Right cardiac atrium (tissue), 5 donors: ENCODE measurements around the gene ACSM3. TPM values are rescaled to one million over a fixed set of nuclear protein-coding genes. Genes with fewer than 3 reads are reported as not detected.
A peak's percentile ranks its signal among the peaks of the same experiment; 100 is the strongest.
"Not testable (repeated sequence)": the region's sequence is repeated elsewhere in the genome, so short reads cannot be mapped to it uniquely, and the experiment has no call there.

Experiments used
- ATAC-seq, 2 donors: fragments of 200-7000 bp; cut with Tn5 transposase; one replicate each; pipeline versions ENCODE4 v1.8.0 to v1.9.1; 2020; ENCODE audit warnings: moderate library complexity in 2 of 2, mild to moderate bottlenecking in 1 of 2
- DNase-seq, 3 donors: peaks; one replicate each; pipeline ENCODE4 v3.0.0-alpha.2; 2020
- H3K27ac ChIP-seq: one replicate; pipeline ENCODE4 v1.5.1; 2013; ENCODE audit warnings: mild to moderate bottlenecking, low read length, control low read depth, moderate library complexity
- H3K27me3 ChIP-seq: one replicate; pipeline ENCODE4 v1.6.1; 2013; ENCODE audit not compliant: control insufficient read depth, insufficient read depth
- H3K4me1 ChIP-seq: one replicate; pipeline ENCODE4 v1.6.1; 2013; ENCODE audit warnings: low read length; ENCODE audit not compliant: control insufficient read depth, insufficient read depth
- H3K4me3 ChIP-seq: one replicate; pipeline ENCODE4 v1.5.1; 2013; ENCODE audit warnings: low read length, control low read depth
- H3K9me3 ChIP-seq: one replicate; pipeline ENCODE4 v1.6.1; 2013; ENCODE audit warnings: low read length; ENCODE audit not compliant: control insufficient read depth
- WGBS: extraction: QIAGEN DNeasy Blood & Tissue Kit; methylation state at CpG from one replicate; pipeline ENCODE4 v1.1.7; 2013; 5-methylcytosine and 5-hydroxymethylcytosine counted together
- intact Hi-C, 4 donors: fragments of 100-400 bp; cut with DNase I; formaldehyde crosslinking; loops; one replicate each; pipeline versions ENCODE4 v1.11.0 to v1.14.0; 2022 to 2023
- polyA plus RNA-seq: library from polyadenylated mRNA; stranded (reverse); fragments of 200-250 nt; gene quantifications from one replicate; pipeline ENCODE4 v1.2.3, GENCODE V29; 2013
- total RNA-seq, 4 donors: library from RNA; stranded (reverse); fragmentation: NEBNext Ultra II Directional; extraction: Animal tissue kit (Norgen Biotek cat#: 25700); gene quantifications; one replicate each; pipeline ENCODE4 v1.2.1, GENCODE V29; 2021
- donor health status: healthy with polysubstance abuse.
- donor health status: DM: no; HTN: yes; CAD: no.
- donor health status: DM: no; HTN: no; CAD: no.
- donor health status: DM: no; HTN: yes; CAD: no; lungs with severe emphysema.
- donor health status: DM: yes; HTN: yes; CAD: no.

ACSM3 gene
- total and polyA plus RNA-seq, 5 donors: 8.1 to 21.4 (median 16.2) TPM

DNA sequence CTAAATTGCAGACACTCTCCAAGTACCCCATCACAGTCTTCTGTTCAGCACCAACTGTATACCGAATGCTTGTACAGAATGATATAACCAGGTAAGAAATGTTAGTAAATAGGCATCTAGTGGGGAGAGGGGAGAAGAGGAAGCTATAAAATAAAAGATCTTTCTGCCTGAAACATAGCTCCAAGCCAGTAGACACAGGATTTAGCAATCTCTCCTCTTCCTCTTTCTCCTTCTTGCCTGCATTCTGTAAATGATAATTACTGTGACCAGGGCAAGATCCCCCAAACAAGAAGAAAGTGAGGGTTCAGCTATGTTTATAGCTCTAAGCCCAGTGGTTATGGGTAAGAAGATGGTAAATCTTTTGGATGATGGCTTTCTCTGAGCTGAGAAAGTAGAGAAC is 17.9 kb downstream of the ACSM3 start:
- intact Hi-C loops: no loop called here
- H3K27ac ChIP-seq: no peak overlapping the region
- no peak for ATAC-seq
- H3K4me3 ChIP-seq: no peak overlapping the region
- WGBS: 90% methylated on average over 1 of the region's 1 CpG
- H3K9me3 ChIP-seq: no peaks in the 10 kb centered on the region
- no peaks in the 10 kb centered on the region for H3K4me1 ChIP-seq
- no peak for DNase-seq
- no peaks in the 10 kb centered on the region for H3K27me3 ChIP-seq

DNA sequence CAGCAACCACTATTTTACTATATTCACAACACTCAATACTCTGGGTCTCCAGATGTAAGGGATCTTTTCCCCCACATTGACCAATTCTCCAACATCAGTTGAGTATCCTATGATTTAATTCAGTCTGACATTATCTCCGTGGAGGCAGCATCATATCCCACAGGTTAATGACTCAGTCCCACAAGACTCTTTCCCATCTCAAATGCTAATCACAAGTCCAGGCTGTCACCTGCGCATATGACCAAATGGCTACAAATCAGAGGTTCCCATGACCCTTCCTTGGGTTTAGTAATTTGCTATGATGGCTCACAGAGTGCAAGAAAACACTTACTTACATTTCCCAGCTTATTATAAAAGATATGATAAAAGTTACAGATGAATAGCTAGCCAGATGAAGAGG is 18.7 kb downstream of the ACSM3 start:
- no peaks in the 10 kb centered on the region for H3K4me1 ChIP-seq
- H3K9me3 ChIP-seq: no peaks in the 10 kb centered on the region
- intact Hi-C loops: no loop called here
- 90% methylated on average over 2 of the region's 2 CpGs for WGBS
- no peaks in the 10 kb centered on the region for H3K27me3 ChIP-seq
- no peak overlapping the region for H3K27ac ChIP-seq
- no peak overlapping the region for H3K4me3 ChIP-seq
- ATAC-seq (no peak), DNase-seq (no peak)

DNA sequence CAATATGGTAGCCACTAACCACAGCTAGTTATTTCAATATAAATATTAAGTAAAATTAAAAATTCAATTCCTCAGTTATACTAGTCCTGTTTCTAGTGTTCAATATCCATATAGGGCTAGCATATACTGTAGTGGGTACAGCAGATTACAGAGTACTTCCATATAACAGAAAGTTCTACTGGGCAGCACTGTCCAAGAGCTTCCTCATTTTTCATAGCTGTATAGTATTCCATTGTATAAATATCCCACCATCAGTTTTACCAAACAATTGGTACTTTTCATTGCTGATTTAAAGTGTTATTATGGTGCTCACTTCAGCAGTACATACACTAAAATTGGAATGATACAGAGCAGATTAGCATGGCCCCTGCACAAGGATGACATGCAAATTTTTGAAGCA is 20.4 kb downstream of the ACSM3 start:
- intact Hi-C loops: no loop called here
- H3K4me3 ChIP-seq: no peak overlapping the region

DNA sequence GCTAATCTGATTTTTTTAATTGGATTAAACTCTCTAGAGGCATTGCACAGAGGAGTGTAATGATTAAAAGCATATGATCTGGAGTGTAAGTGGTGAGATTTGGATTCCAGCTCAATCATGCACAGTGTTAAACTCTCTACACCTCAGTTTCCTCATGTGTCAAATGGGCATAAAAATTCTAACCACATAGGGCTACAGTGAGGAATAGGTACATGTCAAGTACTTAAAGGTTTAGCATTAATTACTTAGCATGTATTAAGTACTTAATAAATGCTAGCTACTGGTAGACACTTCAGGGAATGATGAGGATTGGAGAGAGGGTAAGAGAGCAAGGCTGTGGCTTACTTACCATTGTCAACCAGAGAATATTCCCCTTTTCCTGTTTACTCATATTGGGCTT is 25.3 kb downstream of the ACSM3 start:
- Histone ChIP-seq H3K27me3 (no peaks in the 10 kb centered on the region), H3K9me3 (no peaks in the 10 kb centered on the region), H3K27ac (no peak overlapping the region), H3K4me1 (no peaks in the 10 kb centered on the region), H3K4me3 (no peak overlapping the region)
- DNase-seq (no peak), ATAC-seq (no peak)
- intact Hi-C loops: no loop called here

More for the DNA sequence above, 20.4 kb downstream of the ACSM3 start:
- DNase-seq: no peak
- Histone ChIP-seq H3K9me3 (no peaks in the 10 kb centered on the region), H3K27ac (no peak overlapping the region), H3K4me1 (no peaks in the 10 kb centered on the region), H3K27me3 (no peaks in the 10 kb centered on the region)
- no peak for ATAC-seq

DNA sequence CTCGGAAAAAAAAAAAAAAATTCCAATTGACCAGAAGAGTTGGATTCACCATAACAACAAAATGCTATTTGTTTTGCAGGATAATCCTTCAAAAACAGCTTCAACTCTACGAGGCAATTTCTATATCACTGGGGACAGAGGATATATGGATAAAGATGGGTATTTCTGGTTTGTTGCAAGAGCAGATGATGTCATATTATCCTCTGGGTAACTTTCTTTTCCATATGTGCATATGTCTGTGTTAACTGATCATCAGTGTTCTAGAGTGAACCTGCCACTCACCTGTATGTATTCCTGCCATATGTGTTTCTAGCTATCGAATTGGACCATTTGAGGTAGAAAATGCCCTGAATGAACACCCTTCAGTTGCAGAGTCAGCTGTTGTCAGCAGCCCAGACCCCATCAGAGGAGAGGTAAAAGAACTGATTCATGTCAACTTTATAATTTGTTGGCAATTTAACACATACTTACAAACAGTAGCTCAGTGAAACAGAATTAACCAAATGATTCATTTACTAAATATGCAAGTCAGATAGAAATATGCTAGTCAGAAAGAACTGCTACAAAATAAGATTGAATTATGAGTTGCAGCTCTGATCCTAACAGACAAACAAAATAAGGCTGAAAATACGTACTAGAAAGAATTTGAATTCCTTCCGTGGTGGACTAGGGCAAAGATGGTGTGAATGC is 28.3 kb downstream of the ACSM3 start:
- WGBS: 86% methylated on average over 5 of the region's 5 CpGs
- Histone ChIP-seq H3K27ac (no peak overlapping the region), H3K4me3 (no peak overlapping the region), H3K27me3 (no peaks in the 10 kb centered on the region), H3K9me3 (no peaks in the 10 kb centered on the region), H3K4me1 (no peaks in the 10 kb centered on the region)
- intact Hi-C loops: no loop called here
- ATAC-seq (no peak), DNase-seq (no peak)

DNA sequence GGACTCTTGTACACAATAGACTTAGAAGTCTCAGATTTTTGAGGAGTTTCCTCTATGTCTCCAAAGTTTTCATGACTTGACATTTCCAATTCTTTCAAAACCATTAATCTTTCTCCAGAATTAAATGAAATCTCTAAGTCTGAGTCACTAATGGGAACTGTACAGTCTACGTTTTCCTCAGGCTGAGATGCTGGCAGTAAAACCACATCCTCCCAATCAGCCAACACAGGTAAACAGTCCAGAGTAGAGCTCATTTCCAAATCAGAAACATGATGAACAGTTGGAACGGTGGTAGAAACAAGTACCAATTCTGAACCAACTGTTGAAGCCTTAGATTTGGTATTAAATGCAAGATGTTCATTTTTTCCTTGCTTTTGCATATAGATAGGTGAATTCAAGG is 34.5 kb downstream of the ACSM3 start:
- WGBS: 76% methylated on average over 2 of the region's 2 CpGs
- Histone ChIP-seq H3K4me1 (no peaks in the 10 kb centered on the region), H3K9me3 (no peaks in the 10 kb centered on the region), H3K4me3 (no peak overlapping the region), H3K27me3 (no peaks in the 10 kb centered on the region), H3K27ac (no peak overlapping the region)
- intact Hi-C loops: no loop called here
- no peak for ATAC-seq
- DNase-seq: no peak

DNA sequence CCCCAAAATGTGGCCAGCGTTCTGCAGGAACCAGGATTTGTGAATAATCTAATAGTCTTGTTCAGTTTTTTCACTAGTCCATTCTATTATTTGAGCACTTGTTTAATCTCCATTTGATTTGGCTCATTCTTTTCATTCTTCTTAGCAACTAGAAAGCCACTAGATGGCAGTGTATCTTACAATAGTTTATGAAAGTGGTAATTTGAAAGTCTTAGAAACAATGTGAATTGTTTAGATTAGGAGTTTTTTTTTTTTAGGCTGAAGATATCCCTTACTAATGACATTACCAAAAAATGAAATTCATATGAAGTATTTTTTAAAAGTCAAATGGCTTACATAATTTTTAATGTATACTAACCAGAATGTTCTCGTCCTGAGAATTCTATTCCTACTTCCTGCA is 35.8 kb downstream of the ACSM3 start:
- H3K27ac ChIP-seq: no peak overlapping the region
- no peaks in the 10 kb centered on the region for H3K4me1 ChIP-seq
- no peaks in the 10 kb centered on the region for H3K9me3 ChIP-seq
- no peak overlapping the region for H3K4me3 ChIP-seq
- intact Hi-C loops: no loop called here
- DNase-seq: no peak
- WGBS: 60% methylated on average over 2 of the region's 2 CpGs
- ATAC-seq: no peak
- H3K27me3 ChIP-seq: no peaks in the 10 kb centered on the region

DNA sequence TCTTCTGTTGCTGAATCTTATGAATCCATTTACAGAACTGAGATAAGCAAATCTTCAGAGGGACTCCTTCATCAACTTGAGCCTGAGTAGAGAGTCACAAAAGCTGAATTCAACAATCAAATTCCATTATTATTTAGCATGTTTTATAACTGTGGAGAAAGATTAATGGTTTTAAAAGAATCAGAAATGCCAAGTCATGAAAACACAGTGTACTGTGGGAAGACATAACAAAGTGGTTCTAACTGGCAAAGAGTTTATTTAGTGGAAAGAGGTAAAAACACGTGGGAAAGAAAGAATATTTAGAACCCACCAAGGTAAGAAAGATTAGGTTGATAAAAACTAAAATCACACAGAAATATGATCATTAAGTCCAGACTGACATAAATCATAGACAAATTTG is 37.5 kb downstream of the ACSM3 start:
- Histone ChIP-seq H3K4me1 (no peaks in the 10 kb centered on the region), H3K27me3 (no peaks in the 10 kb centered on the region), H3K27ac (no peak overlapping the region), H3K9me3 (no peaks in the 10 kb centered on the region), H3K4me3 (no peak overlapping the region)
- intact Hi-C loops: loop anchor here in 1 of 4 donors (10.0 kb wide), 1 partner anchor 284 kb away; no protein-coding TSS in a partner anchor
- WGBS: 73% methylated on average over 1 of the region's 1 CpG
- ATAC-seq (no peak), DNase-seq (no peak)

DNA sequence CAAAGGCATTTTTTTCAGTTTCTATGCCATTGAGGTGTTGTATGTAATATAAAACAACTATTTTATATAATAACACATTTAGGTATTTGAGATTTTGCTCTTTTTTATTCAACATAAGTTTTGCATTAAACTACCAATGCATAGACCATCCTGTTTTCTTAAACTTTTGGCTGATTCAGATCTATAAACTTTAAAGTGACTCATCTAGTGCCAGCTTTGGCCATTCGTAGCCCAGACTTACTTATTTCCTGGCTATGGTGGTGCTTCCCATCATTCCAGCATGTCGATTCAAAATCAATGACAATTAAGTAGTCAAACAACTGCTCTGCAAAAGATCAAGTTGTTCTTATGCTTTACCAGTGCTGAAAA is 39.4 kb downstream of the ACSM3 start:
- no peak overlapping the region for H3K27ac ChIP-seq
- no peak for DNase-seq
- WGBS: 87% methylated on average over 2 of the region's 2 CpGs
- H3K4me1 ChIP-seq: no peaks in the 10 kb centered on the region
- intact Hi-C loops: loop anchor here in 1 of 4 donors (10.0 kb wide), 1 partner anchor 282 kb away; no protein-coding TSS in a partner anchor
- no peak overlapping the region for H3K4me3 ChIP-seq
- no peaks in the 10 kb centered on the region for H3K27me3 ChIP-seq
- no peak for ATAC-seq
- no peaks in the 10 kb centered on the region for H3K9me3 ChIP-seq

DNA sequence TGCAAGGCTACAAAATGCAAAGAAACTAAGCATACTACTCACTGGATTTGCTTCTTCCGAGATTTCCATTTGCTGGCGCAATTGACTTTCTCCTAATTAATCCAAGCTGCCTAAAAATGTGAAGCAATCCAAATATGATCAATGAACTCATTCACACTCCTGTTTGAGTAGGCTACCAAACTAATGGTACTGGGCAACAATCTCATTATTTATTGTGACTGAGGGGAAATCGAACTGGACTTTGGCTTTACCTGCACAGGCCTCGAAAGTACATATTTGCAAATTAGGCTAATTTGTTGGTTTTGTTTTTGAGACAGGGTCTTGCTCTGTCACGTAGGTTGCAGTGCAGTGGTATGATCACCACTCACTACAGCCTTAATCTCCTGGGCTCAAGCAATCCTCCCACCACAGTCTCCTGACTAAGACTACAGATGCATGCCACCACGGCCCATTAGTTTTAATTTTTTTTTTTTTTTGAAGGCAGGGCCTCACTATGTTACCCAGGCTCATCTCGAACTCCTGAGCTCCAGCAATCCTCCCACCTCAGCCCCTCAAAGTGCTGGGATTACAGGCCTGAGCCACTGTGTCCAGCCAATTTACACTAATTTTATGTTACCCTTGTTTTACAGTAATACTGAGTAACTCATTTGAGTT is 39.9 kb downstream of the ACSM3 start:
- intact Hi-C loops: loop anchor here in 1 of 4 donors (10.0 kb wide), 1 partner anchor 281 kb away; no protein-coding TSS in a partner anchor
- Histone ChIP-seq H3K4me3 (no peak overlapping the region), H3K27me3 (no peaks in the 10 kb centered on the region), H3K4me1 (no peaks in the 10 kb centered on the region), H3K27ac (no peak overlapping the region), H3K9me3 (no peaks in the 10 kb centered on the region)
- ATAC-seq: no peak
- 89% methylated on average over 7 of the region's 7 CpGs for WGBS
- DNase-seq: no peak

DNA sequence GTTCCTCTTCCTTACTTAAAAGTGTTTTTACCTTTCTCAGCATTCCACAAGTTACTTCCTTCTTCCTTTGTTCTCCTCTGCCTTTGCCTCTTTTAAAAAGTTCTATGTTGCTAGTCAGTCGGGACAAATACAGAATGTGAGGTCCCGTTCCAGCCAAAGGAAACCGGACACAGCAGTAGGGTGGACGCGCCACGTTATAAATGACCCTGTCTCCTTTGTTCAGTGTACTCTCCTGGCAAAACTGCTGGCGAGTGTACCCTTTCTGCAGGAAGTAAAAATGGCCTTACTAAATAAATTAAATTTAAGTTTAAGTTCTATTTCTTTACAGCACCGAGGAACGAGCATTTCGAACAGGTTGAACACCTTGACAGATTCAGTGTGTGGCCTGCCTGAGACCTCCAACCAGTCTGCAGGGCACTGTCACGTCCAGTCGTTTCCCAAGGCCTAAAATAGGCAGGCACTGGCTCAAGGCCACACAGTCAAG is 41.9 kb downstream of the ACSM3 start:
- H3K4me1 ChIP-seq, H3K27me3 ChIP-seq, DNase-seq, H3K9me3 ChIP-seq: not testable (repeated sequence)
- 11% methylated on average over 12 of the region's 12 CpGs for WGBS
- H3K4me3 ChIP-seq: peak overlapping the region; percentile 74
- peak overlapping the region; percentile 54 for H3K27ac ChIP-seq
- peak in 1 of 2 donors; percentile 2 for ATAC-seq
- intact Hi-C loops: loop anchor here in 1 of 4 donors (10.0 kb wide), 1 partner anchor 279 kb away; no protein-coding TSS in a partner anchor
